ENCODE data around the gene CYP2F1. TPM values are rescaled to one million over a fixed set of nuclear protein-coding genes. Genes with fewer than 3 reads are reported as not detected.

Gene CYP2F1
- total RNA-seq, 1 donor = not detected

DNA sequence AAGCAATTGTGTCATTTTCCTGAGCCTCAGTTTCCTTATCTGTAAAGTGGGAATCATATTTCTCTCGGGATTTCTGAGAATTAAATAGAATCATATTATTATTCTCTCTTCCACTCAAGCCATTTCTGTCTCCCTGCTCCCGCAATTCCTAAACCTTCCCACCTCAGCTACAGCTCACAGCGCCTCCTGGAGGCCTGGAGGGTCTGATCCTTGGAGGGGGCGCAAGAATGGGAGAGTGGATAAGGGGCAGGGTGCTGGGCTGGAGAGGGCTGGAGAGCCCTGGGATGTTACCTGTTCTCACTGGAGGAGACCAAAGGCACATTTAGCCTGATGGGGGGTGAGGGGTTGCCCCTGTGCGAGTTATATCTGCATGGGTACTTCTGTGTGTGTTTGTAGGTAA, 47.7 kb downstream of the CYP2F1 start:
- H3K4me3 ChIP-seq (ENCODE audit: low read depth, low read length) = no peak overlapping the region
- no peak for DNase-seq (ENCODE audit: low read depth)
- TF ChIP-seq, protein P1, sequence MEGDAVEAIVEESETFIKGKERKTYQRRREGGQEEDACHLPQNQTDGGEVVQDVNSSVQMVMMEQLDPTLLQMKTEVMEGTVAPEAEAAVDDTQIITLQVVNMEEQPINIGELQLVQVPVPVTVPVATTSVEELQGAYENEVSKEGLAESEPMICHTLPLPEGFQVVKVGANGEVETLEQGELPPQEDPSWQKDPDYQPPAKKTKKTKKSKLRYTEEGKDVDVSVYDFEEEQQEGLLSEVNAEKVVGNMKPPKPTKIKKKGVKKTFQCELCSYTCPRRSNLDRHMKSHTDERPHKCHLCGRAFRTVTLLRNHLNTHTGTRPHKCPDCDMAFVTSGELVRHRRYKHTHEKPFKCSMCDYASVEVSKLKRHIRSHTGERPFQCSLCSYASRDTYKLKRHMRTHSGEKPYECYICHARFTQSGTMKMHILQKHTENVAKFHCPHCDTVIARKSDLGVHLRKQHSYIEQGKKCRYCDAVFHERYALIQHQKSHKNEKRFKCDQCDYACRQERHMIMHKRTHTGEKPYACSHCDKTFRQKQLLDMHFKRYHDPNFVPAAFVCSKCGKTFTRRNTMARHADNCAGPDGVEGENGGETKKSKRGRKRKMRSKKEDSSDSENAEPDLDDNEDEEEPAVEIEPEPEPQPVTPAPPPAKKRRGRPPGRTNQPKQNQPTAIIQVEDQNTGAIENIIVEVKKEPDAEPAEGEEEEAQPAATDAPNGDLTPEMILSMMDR (IDR thresholded peaks at IDR 0.05; ENCODE audit: insufficient read depth, low read length) = no peak

DNA sequence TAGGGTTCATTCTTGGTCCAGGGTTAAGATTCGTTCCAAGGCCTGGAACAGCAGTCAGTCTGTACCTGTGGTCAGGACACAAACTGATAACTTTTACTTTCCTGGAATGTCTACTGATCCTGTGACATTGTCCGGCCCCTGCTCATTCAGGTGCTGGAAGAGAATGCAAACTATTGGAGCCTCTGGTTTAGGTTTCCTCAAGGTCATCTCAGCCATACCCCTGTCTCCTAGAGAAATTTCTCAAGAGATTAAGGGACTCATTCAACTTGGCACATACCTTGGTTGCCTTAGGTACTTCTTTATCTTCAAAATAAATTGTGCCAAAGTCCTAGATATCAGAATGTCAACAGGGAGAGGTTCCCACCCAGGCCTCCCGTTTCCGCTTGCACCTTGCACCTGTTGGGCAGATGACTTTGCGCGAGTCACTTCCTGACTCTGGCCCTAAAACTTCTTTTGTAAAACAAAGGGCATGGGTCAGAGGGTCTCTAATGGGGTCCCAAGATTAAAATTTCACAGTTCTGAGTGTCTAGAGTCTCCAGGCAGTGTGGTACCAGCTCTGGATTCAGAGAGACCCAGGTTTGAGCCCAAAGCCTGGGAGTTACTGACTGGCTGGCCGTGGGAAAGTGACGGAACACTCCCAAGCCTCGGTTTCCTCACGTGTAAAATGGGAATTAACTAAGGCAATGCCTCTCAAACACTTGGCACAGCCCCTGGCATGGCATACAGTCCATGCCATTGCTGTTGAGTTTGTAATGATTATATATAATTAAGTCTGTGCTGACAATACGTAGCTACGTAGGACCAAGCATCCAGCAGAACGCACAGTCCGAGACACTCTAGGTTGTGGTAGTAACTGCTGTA, 52.9 kb downstream of the CYP2F1 start:
- no peak overlapping the region for H3K4me3 ChIP-seq (ENCODE audit: low read depth, low read length)
- TF ChIP-seq, protein P1 (IDR thresholded peaks at IDR 0.05; ENCODE audit: insufficient read depth, low read length) = no peak

DNA sequence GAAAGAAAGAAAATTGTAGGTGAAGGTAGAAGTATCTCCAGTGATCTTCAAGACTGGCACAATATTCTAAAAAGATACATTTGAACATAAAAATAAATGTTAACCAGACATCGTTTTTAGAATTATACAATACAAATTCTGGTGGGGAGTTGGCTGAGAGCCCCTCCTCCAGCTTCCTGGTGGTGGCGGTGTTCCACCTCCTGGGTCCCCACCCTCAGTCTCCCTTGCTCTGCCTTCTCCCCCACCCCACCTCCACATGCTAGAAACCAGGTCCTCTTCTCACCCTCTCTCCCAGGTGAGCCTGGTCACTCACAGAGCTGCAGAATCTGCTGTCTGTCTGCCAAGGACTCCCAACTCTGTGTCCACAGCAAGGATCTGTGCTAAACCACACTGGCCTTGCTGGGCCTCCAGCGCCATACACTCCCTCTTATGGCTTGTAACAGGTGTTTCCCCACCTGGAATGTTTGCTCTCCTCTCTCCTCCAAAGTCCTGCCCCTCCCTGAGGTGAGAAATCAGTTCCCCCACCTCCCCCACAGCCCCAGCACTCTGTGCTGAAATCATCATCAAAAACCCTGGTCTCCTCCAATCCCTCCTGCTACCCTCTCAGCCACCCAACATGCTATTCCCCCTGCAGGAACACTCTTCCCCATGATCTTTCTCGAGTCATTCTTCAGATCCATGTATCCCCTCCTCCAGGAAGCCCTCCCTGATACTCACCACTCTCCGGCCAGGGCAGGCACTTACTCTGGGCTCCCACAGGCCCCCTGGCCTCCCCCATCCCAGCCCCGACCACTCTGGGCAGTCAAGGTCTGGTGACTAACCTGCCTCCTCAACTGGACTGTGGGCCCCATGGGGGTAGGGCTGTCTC, 58.3 kb downstream of the CYP2F1 start:
- H3K4me3 ChIP-seq (ENCODE audit: low read depth, low read length) = no peak overlapping the region
- DNase-seq (ENCODE audit: low read depth) = no peak
- TF ChIP-seq, protein P1 (IDR thresholded peaks at IDR 0.05; ENCODE audit: insufficient read depth, low read length) = no peak

More for the DNA sequence above, 52.9 kb downstream of the CYP2F1 start:
- DNase-seq (ENCODE audit: low read depth) = no peak

DNA sequence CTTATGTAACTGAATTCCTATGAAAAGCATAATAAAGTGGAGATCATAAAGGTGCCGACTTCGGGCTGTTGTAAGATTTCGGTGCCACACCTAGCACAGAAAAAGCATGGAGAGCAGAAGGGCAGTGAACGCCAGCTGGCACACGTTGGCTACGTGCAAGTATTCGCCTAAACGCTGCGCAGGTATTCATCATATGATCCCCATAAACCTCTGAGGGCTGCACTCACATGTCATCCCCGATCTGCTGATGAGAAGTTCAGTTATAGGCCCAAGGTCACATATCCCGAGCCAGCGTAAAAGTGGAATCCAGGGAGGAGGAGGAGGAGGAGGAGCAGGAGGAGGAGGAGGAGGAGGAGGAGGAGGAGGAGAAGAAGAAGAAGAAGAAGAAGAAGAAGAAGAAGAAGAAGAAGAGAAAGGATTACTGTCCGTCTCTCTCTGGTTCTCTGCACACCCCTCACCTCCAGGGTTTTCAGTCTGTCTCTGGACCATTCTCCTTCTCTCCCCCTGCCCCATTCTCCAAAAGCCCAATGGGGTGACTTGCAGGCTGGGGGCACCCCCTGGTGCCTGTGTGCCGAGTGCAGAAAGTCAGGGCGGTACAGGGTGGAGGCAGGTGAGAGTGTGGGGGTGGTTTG, 60.2 kb downstream of the CYP2F1 start:
- H3K4me3 ChIP-seq (ENCODE audit: low read depth, low read length) = no peak overlapping the region
- TF ChIP-seq, protein P1 (IDR thresholded peaks at IDR 0.05; ENCODE audit: insufficient read depth, low read length) = no peak
- no peak for DNase-seq (ENCODE audit: low read depth)

DNA sequence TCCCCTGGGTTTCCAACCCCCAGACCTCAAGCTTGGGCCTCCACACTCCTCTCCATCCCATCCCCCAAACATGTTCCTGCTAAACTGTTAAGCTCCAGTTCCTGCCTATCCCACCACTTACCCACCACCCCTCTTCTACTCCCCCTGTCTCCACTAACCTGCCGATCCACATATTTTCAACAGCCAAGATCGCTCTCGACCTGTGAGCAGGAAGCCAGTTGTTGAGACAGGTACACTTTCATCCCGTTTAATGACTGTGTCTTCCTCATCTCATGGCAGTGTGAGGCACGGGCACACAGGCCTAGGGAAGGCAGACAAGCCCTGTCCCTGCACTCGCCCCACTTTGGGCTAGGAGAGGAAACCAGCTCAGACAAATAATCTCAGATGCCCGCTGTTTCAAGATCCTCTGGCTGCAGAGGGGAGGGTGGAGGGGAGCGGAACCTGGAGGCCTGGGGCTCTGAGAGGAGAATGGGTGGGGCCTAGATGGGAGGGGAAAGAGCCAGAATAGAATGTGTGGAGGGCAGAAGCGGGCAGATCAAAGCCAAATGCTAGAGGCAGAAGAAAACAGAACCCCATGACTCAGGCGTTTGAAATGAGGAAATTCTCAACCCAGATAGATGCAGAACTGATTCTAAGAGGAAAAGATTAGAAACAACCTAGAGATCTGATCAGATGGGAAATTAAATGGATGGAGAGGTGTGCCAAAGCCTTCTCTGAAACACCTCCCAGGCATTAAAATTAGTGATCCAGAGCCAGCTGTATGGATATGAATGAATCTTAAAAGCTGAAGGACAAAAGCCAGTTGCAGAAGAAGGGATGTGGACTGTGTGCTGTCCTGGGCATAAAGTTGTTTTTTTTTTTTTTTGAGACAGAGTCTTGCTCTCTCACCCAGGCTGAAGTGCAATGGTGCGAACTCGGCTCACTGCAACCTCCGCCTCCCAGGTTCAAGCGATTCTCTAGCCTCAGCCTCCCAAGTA, 61.9 kb downstream of the CYP2F1 start:
- peak; percentile 89 for DNase-seq (ENCODE audit: low read depth)
- TF ChIP-seq, protein P1 (IDR thresholded peaks at IDR 0.05; ENCODE audit: insufficient read depth, low read length) = no peak
- no peak overlapping the region for H3K4me3 ChIP-seq (ENCODE audit: low read depth, low read length)

Other genes with a start within 250 kb of the CYP2F1 start
- not detected in 2 replicates for gene CYP2A7, start 232.2 kb upstream of the CYP2F1 start, total RNA-seq (ENCODE audit: low replicate concordance)
- gene CYP2B6, start 123.2 kb upstream of the CYP2F1 start, total RNA-seq (ENCODE audit: low replicate concordance) = not detected in 2 replicates
- gene CYP2A13, start 26.0 kb upstream of the CYP2F1 start, total RNA-seq (ENCODE audit: low replicate concordance) = not detected in 2 replicates
- gene CYP2S1, start 78.8 kb downstream of the CYP2F1 start, total RNA-seq (ENCODE audit: low replicate concordance) = 0.45 TPM in 1 of 2 replicates, not detected in the other
- gene AXL, start 104.8 kb downstream of the CYP2F1 start, total RNA-seq (ENCODE audit: low replicate concordance) = 121 and 305 TPM in 2 replicates
- 98.4 and 108 TPM in 2 replicates for gene HNRNPUL1, start 149.9 kb downstream of the CYP2F1 start, total RNA-seq (ENCODE audit: low replicate concordance)
- gene CCDC97, start 195.7 kb downstream of the CYP2F1 start, total RNA-seq (ENCODE audit: low replicate concordance) = 7.9 and 11.4 TPM in 2 replicates
- 18.7 and 19.8 TPM in 2 replicates for gene TGFB1, start 239.5 kb downstream of the CYP2F1 start, total RNA-seq (ENCODE audit: low replicate concordance)
- gene B9D2, start 249.7 kb downstream of the CYP2F1 start, total RNA-seq (ENCODE audit: low replicate concordance) = 0.25 and 4.5 TPM in 2 replicates

All from fibroblast of the aortic adventitia (primary cell).